ENCODE measurements around the gene MEIG1.

DNA sequence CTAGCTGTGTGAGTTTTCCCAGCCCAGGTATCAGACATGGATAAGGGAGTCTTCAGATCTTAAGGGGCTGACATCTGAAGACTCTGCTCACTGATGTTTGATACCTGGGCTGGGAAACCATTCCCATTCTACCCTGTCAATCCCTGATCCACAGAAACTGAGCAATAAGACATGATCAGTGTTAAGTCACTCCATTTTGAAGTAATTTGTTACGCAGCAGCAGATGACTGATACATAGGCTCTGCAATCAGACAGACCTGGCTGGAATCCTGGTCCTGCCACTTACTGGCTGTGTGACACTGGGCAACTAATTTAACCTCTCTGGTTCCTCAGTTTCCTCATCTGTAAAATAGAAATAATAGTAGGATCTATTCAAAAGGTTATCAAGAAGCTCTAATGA, 11.9 kb upstream of the MEIG1 start:
- TF ChIP-seq EP300 (IDR thresholded peaks at IDR 0.05) (no peak), POLR2AphosphoS5 (IDR thresholded peaks at IDR 0.05) (no peak), POLR2A (IDR thresholded peaks at IDR 0.05) (no peak)
